Right atrium auricular region (tissue), 2 donors: ENCODE results near the gene CHST14. TPM values are rescaled to one million over a fixed set of nuclear protein-coding genes. Genes with fewer than 3 reads are reported as not detected.

Experiments
- DNase-seq: peaks from one replicate; pipeline ENCODE4 v3.0.0-alpha.2; 2019; ENCODE audit warnings: low spot score
- H3K27ac ChIP-seq, 2 donors: fragments of 200-600 bp; sonication (generic); 1 replicate in 1 of 2; 2 replicates in 1 of 2; pipeline ENCODE4 v1.5.1; 2016 to 2019
- H3K27me3 ChIP-seq, 2 donors: fragments of 200-600 bp; sonication (generic); one replicate each; pipeline versions ENCODE4 v1.5.1 to v1.6.0; 2017 to 2019
- H3K36me3 ChIP-seq: fragments of 200-600 bp; sonication (generic); one replicate; pipeline ENCODE4 v1.5.1; 2016
- H3K4me1 ChIP-seq, 2 donors: fragments of 200-600 bp; sonication (generic); one replicate each; pipeline versions ENCODE4 v1.5.1 to v1.6.0; 2017 to 2019
- H3K4me3 ChIP-seq, 2 donors: fragments of 200-600 bp; sonication (generic); 1 replicate in 1 of 2; 2 replicates in 1 of 2; pipeline ENCODE4 v1.5.1; 2017 to 2019; ENCODE audit warnings: mild to moderate bottlenecking in 1 of 2, moderate library complexity in 1 of 2
- H3K9me3 ChIP-seq, 2 donors: fragments of 200-600 bp; sonication (generic); one replicate each; pipeline ENCODE4 v1.5.1; 2019
- total RNA-seq, 2 donors: library from RNA; depleted of rRNA; stranded (reverse); fragments of >200 nt; gene quantifications; one replicate each; pipeline ENCODE4 v1.1.0, GENCODE V29; 2016
- TF ChIP-seq, protein P1 (sequence below), 2 donors: fragments of 200-600 bp; sonication (generic); IDR thresholded peaks; one replicate each; pipeline ENCODE4 v1.5.1; 2019; ENCODE audit warnings: antibody characterized with exemption in 2 of 2

The CHST14 gene
- total RNA-seq, 2 donors from 2014 or later, result 13.2 to 14.2 TPM

DNA sequence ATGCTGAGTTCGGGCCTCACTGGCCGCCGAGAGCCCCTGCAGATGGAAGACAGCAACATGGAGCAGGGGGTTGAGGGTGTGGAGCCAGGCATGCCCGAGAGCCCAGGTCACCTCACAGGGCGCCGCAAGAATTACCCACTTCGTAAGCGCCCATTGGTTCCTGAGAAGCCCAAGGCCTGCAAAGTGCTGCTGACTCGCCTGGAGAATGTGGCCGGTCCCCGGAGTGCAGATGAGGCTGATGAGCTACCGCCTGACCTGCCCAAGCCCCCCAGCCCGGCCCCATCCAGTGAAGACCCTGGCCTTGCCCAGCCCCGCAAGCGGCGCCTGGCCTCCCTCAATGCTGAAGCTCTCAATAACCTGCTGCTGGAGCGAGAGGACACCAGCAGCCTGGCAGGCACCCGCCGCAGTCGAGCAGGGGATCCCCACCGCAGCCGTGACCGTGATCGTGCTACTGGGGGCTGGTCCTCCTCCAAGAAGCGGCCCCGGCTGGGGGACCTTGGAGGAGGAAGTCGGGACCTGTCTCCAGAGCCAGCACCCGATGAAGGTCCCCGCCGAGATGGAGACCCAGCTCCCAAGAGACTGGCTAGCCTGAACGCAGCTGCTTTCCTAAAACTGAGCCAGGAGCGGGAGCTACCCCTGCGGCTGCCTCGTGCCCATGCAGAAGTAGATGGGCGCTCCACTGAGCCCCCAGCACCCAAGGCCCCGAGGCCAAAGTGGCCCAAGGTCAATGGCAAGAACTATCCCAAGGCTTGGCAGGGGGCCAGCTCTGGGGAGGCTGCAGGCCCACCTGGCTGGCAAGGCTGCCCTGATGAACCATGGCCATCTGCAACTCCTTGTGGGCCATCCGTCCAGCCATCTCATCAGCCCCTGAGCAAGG is 12.1 kb upstream of the CHST14 start:
- Histone ChIP-seq H3K27me3 (no peaks in the 10 kb centered on the region), H3K4me1 (peaks cover 3 to 35% of the 10 kb centered on the region in 2 donors), H3K36me3 (peaks cover 28% of the 10 kb centered on the region), H3K27ac (no peak overlapping the region), H3K4me3 (no peak overlapping the region), H3K9me3 (no peaks in the 10 kb centered on the region)
- TF ChIP-seq, protein P1, sequence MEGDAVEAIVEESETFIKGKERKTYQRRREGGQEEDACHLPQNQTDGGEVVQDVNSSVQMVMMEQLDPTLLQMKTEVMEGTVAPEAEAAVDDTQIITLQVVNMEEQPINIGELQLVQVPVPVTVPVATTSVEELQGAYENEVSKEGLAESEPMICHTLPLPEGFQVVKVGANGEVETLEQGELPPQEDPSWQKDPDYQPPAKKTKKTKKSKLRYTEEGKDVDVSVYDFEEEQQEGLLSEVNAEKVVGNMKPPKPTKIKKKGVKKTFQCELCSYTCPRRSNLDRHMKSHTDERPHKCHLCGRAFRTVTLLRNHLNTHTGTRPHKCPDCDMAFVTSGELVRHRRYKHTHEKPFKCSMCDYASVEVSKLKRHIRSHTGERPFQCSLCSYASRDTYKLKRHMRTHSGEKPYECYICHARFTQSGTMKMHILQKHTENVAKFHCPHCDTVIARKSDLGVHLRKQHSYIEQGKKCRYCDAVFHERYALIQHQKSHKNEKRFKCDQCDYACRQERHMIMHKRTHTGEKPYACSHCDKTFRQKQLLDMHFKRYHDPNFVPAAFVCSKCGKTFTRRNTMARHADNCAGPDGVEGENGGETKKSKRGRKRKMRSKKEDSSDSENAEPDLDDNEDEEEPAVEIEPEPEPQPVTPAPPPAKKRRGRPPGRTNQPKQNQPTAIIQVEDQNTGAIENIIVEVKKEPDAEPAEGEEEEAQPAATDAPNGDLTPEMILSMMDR (IDR thresholded peaks at IDR 0.05), result no peak
- DNase-seq, result no peak

DNA sequence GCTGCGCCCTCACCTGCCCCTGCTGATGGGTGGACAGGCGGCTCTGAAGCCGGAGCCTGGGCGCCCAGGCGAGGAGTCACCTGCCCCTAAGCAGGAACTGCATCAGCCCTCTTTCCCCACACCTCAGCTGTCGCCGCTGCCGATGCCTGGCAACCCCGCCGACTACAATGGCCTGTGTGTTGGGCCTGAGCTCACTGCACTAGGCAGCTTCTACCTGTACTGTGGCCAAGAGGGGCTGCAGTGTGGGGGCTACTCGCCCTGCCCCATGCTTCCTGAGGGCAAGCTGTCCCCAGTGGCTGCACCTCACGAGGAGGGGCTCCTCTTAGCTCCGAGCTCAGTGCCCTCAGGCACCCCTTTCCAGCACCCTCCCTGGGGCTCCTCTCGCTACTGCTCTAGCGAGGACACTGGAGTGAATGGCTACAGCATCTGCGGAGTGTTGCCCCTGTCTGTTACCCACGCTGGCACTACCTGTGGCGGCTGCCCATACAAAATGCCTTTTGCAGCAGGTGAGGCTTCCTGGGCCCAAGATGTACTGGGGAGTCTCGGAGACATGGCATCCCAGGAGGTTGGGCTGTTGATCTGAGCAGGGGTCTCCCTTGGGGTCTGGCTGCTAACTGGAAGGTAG is 11.3 kb upstream of the CHST14 start:
- no peak overlapping the region for H3K27ac ChIP-seq
- TF ChIP-seq, protein P1 (IDR thresholded peaks at IDR 0.05), result no peak
- H3K9me3 ChIP-seq, result no peaks in the 10 kb centered on the region
- no peak overlapping the region for H3K4me3 ChIP-seq
- H3K27me3 ChIP-seq, result no peaks in the 10 kb centered on the region
- H3K36me3 ChIP-seq, result peaks cover 35% of the 10 kb centered on the region
- no peak for DNase-seq
- peaks cover 3 to 29% of the 10 kb centered on the region in 2 donors for H3K4me1 ChIP-seq

DNA sequence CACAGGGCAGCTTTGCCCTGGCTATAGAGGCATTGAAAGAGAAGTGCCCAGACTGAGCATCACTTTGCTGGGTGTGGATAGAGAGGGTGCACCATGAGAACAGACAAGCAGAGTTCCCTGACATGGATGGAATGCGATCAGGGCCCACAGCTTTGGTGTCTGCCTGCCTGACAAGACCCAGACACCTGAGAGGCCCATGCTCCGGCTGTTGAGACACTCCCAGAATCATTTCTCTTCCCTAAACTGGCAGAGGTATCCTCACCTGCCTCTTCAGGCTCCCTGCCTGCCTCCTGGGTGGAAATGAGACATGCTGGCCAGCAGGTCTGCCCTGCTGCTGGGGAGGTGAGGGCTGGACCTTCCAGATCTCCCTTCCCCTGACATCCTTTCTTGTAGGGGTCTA is 10.4 kb upstream of the CHST14 start:
- TF ChIP-seq, protein P1 (IDR thresholded peaks at IDR 0.05), result no peak

DNA sequence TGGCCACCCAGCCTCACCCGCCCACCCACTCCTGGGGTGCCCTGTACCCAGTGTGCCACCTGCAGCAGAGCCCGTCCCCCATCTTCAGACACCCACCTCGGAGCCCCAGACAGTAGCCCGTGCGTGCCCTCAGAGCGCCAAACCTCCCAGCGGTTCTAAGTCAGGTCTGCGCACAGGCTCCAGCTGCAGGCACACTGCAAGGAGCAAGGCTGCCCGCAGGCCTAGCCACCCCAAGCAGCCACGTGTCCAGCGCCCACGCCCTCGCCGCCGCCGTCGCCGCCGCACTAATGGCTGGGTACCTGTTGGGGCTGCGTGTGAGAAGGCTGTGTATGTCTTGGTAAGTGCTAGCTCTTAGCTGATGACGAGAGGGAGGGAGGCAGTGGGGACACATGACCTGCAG is 8.8 kb upstream of the CHST14 start:
- DNase-seq, result no peak
- no peak overlapping the region for H3K27ac ChIP-seq
- peaks cover 56% of the 10 kb centered on the region for H3K36me3 ChIP-seq
- no peaks in the 10 kb centered on the region for H3K9me3 ChIP-seq
- no peaks in the 10 kb centered on the region for H3K27me3 ChIP-seq
- no peak overlapping the region for H3K4me3 ChIP-seq
- H3K4me1 ChIP-seq, result peaks cover 0 to 4% of the 10 kb centered on the region in 2 donors
- TF ChIP-seq, protein P1 (IDR thresholded peaks at IDR 0.05), result no peak

More for the DNA sequence above, 10.4 kb upstream of the CHST14 start:
- Histone ChIP-seq H3K9me3 (no peaks in the 10 kb centered on the region), H3K4me1 (peaks cover 1 to 20% of the 10 kb centered on the region in 2 donors), H3K4me3 (no peak overlapping the region), H3K36me3 (peaks cover 44% of the 10 kb centered on the region), H3K27ac (no peak overlapping the region), H3K27me3 (no peaks in the 10 kb centered on the region)
- DNase-seq, result no peak

DNA sequence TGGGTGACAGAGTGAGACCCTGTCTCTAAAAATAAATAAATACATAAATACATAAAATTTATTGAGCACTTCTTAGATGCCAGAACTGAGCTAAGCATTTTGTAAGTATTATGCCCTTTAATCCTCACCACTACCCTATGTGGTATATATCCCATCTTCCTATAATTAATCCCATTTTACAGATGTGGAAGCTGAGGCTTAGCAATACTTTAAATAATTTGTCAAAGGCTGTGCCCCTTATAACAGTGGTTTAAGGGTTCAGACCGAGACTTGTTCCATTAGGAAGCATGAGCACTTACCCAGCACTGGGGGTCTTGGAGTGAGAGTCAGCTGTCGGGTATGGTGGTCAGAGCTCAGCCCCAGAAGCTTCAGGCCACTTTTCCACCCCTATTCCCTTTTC is 7.5 kb upstream of the CHST14 start:
- H3K36me3 ChIP-seq, result peaks cover 56% of the 10 kb centered on the region
- no peaks in the 10 kb centered on the region for H3K27me3 ChIP-seq
- TF ChIP-seq, protein P1 (IDR thresholded peaks at IDR 0.05), result no peak
- no peak overlapping the region for H3K27ac ChIP-seq
- H3K4me1 ChIP-seq, result no peaks in the 10 kb centered on the region
- H3K4me3 ChIP-seq, result no peak overlapping the region
- H3K9me3 ChIP-seq, result no peaks in the 10 kb centered on the region
- no peak for DNase-seq
